Measurements from ENCODE around the gene GPATCH4. TPM values are rescaled to one million over a fixed set of nuclear protein-coding genes. Genes with fewer than 3 reads are reported as not detected.

GPATCH4 gene
- total RNA-seq, 4 donors from 2014 or later = 35.6 to 103 (median 47.6) TPM

DNA sequence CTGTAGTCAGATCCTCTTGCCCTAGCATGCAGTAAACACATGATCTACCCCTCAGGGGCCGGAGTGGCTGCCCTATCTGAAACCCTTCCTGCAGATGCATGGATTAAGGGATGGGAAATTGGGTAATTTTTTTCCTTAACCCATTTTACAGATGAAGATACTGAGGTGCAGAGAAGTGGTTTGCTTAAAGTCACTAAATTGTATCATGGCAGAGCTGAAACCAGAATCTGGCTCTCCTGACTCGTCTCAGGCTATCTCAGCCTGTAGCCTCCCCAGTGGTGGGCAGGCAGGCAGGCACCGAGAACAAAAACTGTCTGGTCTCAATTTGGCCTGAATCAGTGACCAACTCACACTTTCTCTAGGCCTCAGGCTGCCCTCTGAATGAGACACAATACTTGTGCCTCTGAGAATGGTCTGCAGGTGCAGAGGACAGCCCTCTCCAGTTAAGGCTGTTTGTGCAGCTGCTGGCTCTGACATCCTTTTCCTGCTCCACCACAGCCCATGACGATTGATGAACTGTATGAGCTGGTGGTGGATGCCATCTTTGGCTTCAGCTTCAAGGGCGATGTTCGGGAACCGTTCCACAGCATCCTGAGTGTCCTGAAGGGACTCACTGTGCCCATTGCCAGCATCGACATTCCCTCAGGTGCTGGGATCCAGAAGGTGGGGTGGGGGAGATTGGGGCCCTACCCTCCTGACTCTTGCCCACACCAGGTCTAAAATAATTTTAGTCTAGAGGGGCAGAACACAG lies 8.2 kb downstream of the GPATCH4 start:
- H3K27ac ChIP-seq = no peak overlapping the region
- intact Hi-C loops (cut with DNase I; ENCODE audit: low total_unique reads) (no loop called here), in situ Hi-C loops (cut with MboI; ENCODE audit: low sequenced_read_pairs in 4 of 4) (no loop called here)
- H3K36me3 ChIP-seq = peaks cover 0 to 43% of the 10 kb centered on the region in 2 donors
- H3K4me1 ChIP-seq = peaks cover 5 to 6% of the 10 kb centered on the region in 2 donors
- ATAC-seq (no peak), DNase-seq (no peak)
- TF ChIP-seq POLR2A (IDR thresholded peaks at IDR 0.05) = no peak
- TF ChIP-seq, protein P1, sequence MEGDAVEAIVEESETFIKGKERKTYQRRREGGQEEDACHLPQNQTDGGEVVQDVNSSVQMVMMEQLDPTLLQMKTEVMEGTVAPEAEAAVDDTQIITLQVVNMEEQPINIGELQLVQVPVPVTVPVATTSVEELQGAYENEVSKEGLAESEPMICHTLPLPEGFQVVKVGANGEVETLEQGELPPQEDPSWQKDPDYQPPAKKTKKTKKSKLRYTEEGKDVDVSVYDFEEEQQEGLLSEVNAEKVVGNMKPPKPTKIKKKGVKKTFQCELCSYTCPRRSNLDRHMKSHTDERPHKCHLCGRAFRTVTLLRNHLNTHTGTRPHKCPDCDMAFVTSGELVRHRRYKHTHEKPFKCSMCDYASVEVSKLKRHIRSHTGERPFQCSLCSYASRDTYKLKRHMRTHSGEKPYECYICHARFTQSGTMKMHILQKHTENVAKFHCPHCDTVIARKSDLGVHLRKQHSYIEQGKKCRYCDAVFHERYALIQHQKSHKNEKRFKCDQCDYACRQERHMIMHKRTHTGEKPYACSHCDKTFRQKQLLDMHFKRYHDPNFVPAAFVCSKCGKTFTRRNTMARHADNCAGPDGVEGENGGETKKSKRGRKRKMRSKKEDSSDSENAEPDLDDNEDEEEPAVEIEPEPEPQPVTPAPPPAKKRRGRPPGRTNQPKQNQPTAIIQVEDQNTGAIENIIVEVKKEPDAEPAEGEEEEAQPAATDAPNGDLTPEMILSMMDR (IDR thresholded peaks at IDR 0.05 in 4 of 5, conservative IDR thresholded peaks at IDR 0.05 in 1 of 5) = no peak
- no peak overlapping the region for H3K4me3 ChIP-seq
- no peaks in the 10 kb centered on the region for H3K9me3 ChIP-seq
- H3K27me3 ChIP-seq = no peaks in the 10 kb centered on the region

DNA sequence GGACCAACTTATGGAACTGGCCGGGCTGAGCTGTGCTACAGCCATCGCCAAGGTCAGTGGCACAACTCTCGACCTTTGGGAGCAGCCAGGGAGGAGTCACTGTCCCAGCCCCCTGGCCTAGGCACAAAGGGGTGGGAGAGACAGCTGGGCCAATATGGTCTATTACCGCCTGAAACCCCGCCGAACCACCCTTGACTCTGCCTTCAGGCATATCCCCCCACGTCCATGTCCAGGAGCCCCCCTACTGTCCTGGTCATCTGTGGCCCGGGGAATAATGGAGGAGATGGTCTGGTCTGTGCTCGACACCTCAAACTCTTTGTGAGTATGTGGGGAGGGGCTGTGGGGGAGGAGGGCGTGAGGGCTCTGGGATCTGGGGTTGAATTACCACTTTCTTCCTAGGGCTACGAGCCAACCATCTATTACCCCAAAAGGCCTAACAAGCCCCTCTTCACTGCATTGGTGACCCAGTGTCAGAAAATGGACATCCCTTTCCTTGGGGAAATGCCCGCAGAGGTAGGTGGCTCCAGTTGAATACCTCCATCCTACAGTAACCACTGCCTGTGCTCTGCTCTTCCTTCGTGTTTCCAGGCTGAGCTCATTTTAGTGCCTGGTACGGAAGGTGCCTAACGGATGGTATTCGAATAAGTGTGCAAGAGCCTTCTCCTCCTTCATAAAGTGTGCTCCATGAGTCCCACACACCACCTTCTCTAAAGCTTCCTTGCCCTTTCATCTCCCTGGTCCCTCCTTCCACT lies 8.9 kb downstream of the GPATCH4 start:
- ATAC-seq (no peak), DNase-seq (no peak)
- Histone ChIP-seq H3K27me3 (no peaks in the 10 kb centered on the region), H3K4me1 (peaks cover 5 to 6% of the 10 kb centered on the region in 2 donors), H3K36me3 (peaks cover 0 to 35% of the 10 kb centered on the region in 2 donors), H3K27ac (peak overlapping the region; percentile 83 to 91 (median 86)), H3K4me3 (peak overlapping the region; percentile 70 to 97 (median 78)), H3K9me3 (no peaks in the 10 kb centered on the region)
- intact Hi-C loops (cut with DNase I; ENCODE audit: low total_unique reads) = no loop called here
- TF ChIP-seq POLR2A (IDR thresholded peaks at IDR 0.05) = no peak
- TF ChIP-seq, protein P1 (IDR thresholded peaks at IDR 0.05 in 4 of 5, conservative IDR thresholded peaks at IDR 0.05 in 1 of 5) = no peak
- in situ Hi-C loops (cut with MboI; ENCODE audit: low sequenced_read_pairs in 4 of 4) = no loop called here

DNA sequence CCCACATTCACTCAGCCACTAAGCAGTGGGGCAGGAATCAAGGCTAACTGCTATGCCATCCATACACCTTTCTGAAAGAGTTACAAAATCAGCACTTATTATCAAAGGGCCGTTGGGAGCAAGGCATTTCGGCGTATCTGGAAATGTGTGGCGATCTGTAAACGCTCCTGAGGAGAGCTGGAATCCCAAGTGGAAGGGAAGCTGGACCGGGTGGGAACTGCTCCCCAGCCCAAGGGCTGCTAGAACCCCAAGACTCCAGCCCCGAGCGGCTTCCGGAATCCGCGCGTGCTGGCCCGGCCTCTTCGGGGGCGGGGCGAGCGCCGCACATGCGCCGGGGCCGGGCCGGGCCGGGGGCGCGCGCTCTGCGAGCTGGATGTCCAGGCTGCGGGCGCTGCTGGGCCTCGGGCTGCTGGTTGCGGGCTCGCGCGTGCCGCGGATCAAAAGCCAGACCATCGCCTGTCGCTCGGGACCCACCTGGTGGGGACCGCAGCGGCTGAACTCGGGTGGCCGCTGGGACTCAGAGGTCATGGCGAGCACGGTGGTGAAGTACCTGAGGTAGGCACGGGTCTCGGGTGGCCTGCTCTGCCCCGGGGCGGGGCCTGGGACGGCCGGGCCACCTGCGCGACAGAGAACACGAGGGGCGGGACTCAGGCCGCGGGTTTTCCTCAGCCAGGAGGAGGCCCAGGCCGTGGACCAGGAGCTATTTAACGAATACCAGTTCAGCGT lies 9.7 kb downstream of the GPATCH4 start, which contains the start of gene NAXE:
Gene NAXE, plus strand, starts transcription at position 345 of the 726 bp plus-strand sequence. Its CDS starts 29 bp downstream, at position 374.
- in situ Hi-C loops (cut with MboI; ENCODE audit: low sequenced_read_pairs in 4 of 4) (no loop called here), intact Hi-C loops (cut with DNase I; ENCODE audit: low total_unique reads) (loop anchor here (1.0 kb wide), 1 partner anchor 10 kb away; the partner anchor contains the start of gene GPATCH4)
- TF ChIP-seq, protein P1 (IDR thresholded peaks at IDR 0.05 in 4 of 5, conservative IDR thresholded peaks at IDR 0.05 in 1 of 5) = peak in 1 of 5 experiments; percentile 5
- TF ChIP-seq POLR2A (IDR thresholded peaks at IDR 0.05) = peak; percentile 69 to 76
- Histone ChIP-seq H3K27me3 (no peaks in the 10 kb centered on the region), H3K4me3 (peak within 1 kb of the TSS; percentile 70 to 97 (median 78)), H3K27ac (peak within 1 kb of the TSS; percentile 83 to 91 (median 86)), H3K4me1 (peaks cover 5 to 6% of the 10 kb centered on the region in 2 donors), H3K36me3 (peaks cover 0 to 28% of the 10 kb centered on the region in 2 donors), H3K9me3 (no peaks in the 10 kb centered on the region)
- ATAC-seq (peak; percentile 94), DNase-seq (peak; percentile 37 to 63)

DNA sequence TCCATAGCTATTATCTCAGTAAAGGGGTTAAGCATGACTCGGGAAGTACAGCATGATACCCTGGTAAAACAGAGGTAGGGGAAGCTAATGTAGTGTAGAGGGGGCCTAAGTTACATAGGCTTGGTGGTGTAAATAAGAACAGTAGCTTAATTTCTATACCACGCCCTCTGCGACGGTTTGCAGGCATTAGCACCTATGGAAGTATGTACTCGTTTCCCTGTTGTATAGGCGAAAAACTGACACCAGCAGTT lies 10.2 kb downstream of the GPATCH4 start:
- peaks cover 5 to 6% of the 10 kb centered on the region in 2 donors for H3K4me1 ChIP-seq
- H3K36me3 ChIP-seq = peaks cover 0 to 23% of the 10 kb centered on the region in 2 donors
- H3K27me3 ChIP-seq = no peaks in the 10 kb centered on the region
- intact Hi-C loops (cut with DNase I; ENCODE audit: low total_unique reads) = loop anchor here (1.0 kb wide), 1 partner anchor 10 kb away; the partner anchor contains the start of gene GPATCH4
- H3K4me3 ChIP-seq = peak overlapping the region; percentile 70 to 97 (median 78)
- H3K27ac ChIP-seq = peak overlapping the region; percentile 83 to 91 (median 86)
- DNase-seq (no peak), ATAC-seq (no peak)
- no peaks in the 10 kb centered on the region for H3K9me3 ChIP-seq
- TF ChIP-seq, protein P1 (IDR thresholded peaks at IDR 0.05 in 4 of 5, conservative IDR thresholded peaks at IDR 0.05 in 1 of 5) = no peak
- TF ChIP-seq POLR2A (IDR thresholded peaks at IDR 0.05) = no peak
- in situ Hi-C loops (cut with MboI; ENCODE audit: low sequenced_read_pairs in 4 of 4) = no loop called here

All from gastrocnemius medialis (tissue), 4 donors.